DOHH2 (cell line): ENCODE measurements around the gene NCAM1.

Experiments used
- H3F3A ChIP-seq: fragments of 200-600 bp; sonication (generic), shearing (Covaris generic); 2 replicates; pipeline ENCODE4 v1.6.0; 2016; ENCODE audit warnings: antibody characterized with exemption, mild to moderate bottlenecking; ENCODE audit not compliant: control insufficient read depth, insufficient read depth
- H3K27ac ChIP-seq: fragments of 200-600 bp; sonication (generic); 2 replicates; pipeline ENCODE4 v1.5.1; 2014; ENCODE audit warnings: low read depth, mild to moderate bottlenecking, low read length, moderate library complexity
- H3K27me3 ChIP-seq: fragments of 200-600 bp; sonication (generic); 2 replicates; pipeline ENCODE4 v1.6.1; 2014; ENCODE audit warnings: mild to moderate bottlenecking, low read length, mixed read lengths; ENCODE audit not compliant: control insufficient read depth
- H3K36me3 ChIP-seq: fragments of 200-600 bp; sonication (generic); 2 replicates; pipeline ENCODE4 v1.6.1; 2014; ENCODE audit warnings: mild to moderate bottlenecking, low read length, moderate library complexity, mixed read lengths; ENCODE audit not compliant: control insufficient read depth
- H3K4me1 ChIP-seq: fragments of 200-600 bp; sonication (generic); 2 replicates; pipeline ENCODE4 v1.6.1; 2014; ENCODE audit warnings: mild to moderate bottlenecking, low read length, mixed read lengths; ENCODE audit not compliant: control insufficient read depth
- H3K4me2 ChIP-seq: fragments of 200-600 bp; sonication (generic); 2 replicates; pipeline ENCODE4 v1.6.0; 2014; ENCODE audit warnings: mild to moderate bottlenecking, low read length, moderate library complexity
- H3K4me3 ChIP-seq: fragments of 200-600 bp; sonication (generic); 2 replicates; pipeline ENCODE4 v1.5.1; 2014; ENCODE audit warnings: mild to moderate bottlenecking, low read length, mixed read lengths
- H3K79me2 ChIP-seq: fragments of 200-600 bp; sonication (generic); 2 replicates; pipeline ENCODE4 v1.6.1; 2014; ENCODE audit warnings: mild to moderate bottlenecking, low read length, mixed read lengths; ENCODE audit not compliant: control insufficient read depth
- H3K9me2 ChIP-seq: fragments of 200-600 bp; sonication (generic); replicated peaks from 2 replicates; pipeline ENCODE4 v1.6.1; 2014; ENCODE audit warnings: mild to moderate bottlenecking, low read length, mixed read lengths; ENCODE audit not compliant: control insufficient read depth
- H3K9me3 ChIP-seq: fragments of 200-600 bp; sonication (generic); 2 replicates; pipeline ENCODE4 v1.6.1; 2014; ENCODE audit warnings: antibody characterized with exemption, low read length, mixed read lengths; ENCODE audit not compliant: control insufficient read depth, insufficient read depth
- H4K20me1 ChIP-seq: fragments of 200-600 bp; sonication (generic); 2 replicates; pipeline ENCODE4 v1.6.0; 2014; ENCODE audit warnings: low read depth, mild to moderate bottlenecking, antibody characterized with exemption, low read length, moderate library complexity; ENCODE audit not compliant: control insufficient read depth, insufficient read depth
- EZH2phosphoT487 ChIP-seq: fragments of 200-600 bp; sonication (generic); IDR thresholded peaks from 2 replicates; pipeline ENCODE4 v1.6.1; 2017; ENCODE audit warnings: borderline replicate concordance, mild to moderate bottlenecking, antibody characterized with exemption, low read length, moderate library complexity, mixed read lengths
- TF ChIP-seq, protein P1 (sequence below): fragments of 200-600 bp; sonication (generic); IDR thresholded peaks from one replicate; pipeline ENCODE4 v1.5.1; 2014; ENCODE audit warnings: antibody characterized with exemption, mild to moderate bottlenecking, low read depth, low read length; ENCODE audit not compliant: poor library complexity, severe bottlenecking

NCAM1 gene

GRCh38 chr11:113203141-113203753, 242.0 kb downstream of the NCAM1 start:
- Histone ChIP-seq H3K27me3 (no peaks in the 10 kb centered on the region), H3K79me2 (no peaks in the 10 kb centered on the region), H3K4me2 (no peak overlapping the region), H3K9me3 (no peaks in the 10 kb centered on the region), H3F3A (no peaks in the 10 kb centered on the region), H3K4me1 (no peaks in the 10 kb centered on the region), H3K27ac (no peak overlapping the region), H3K4me3 (no peak overlapping the region), H3K9me2 (no peaks in the 10 kb centered on the region), H3K36me3 (no peaks in the 10 kb centered on the region), H4K20me1 (no peaks in the 10 kb centered on the region)
- TF ChIP-seq EZH2phosphoT487: no peak
- TF ChIP-seq, protein P1, sequence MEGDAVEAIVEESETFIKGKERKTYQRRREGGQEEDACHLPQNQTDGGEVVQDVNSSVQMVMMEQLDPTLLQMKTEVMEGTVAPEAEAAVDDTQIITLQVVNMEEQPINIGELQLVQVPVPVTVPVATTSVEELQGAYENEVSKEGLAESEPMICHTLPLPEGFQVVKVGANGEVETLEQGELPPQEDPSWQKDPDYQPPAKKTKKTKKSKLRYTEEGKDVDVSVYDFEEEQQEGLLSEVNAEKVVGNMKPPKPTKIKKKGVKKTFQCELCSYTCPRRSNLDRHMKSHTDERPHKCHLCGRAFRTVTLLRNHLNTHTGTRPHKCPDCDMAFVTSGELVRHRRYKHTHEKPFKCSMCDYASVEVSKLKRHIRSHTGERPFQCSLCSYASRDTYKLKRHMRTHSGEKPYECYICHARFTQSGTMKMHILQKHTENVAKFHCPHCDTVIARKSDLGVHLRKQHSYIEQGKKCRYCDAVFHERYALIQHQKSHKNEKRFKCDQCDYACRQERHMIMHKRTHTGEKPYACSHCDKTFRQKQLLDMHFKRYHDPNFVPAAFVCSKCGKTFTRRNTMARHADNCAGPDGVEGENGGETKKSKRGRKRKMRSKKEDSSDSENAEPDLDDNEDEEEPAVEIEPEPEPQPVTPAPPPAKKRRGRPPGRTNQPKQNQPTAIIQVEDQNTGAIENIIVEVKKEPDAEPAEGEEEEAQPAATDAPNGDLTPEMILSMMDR: no peak

GRCh38 chr11:113204280-113204679, 243.1 kb downstream of the NCAM1 start:
- Histone ChIP-seq H3K4me1 (no peaks in the 10 kb centered on the region), H3K9me2 (no peaks in the 10 kb centered on the region), H3K27me3 (no peaks in the 10 kb centered on the region), H3K27ac (no peak overlapping the region), H3F3A (no peaks in the 10 kb centered on the region), H3K36me3 (no peaks in the 10 kb centered on the region), H3K4me3 (no peak overlapping the region), H3K79me2 (no peaks in the 10 kb centered on the region), H3K9me3 (no peaks in the 10 kb centered on the region), H3K4me2 (no peak overlapping the region), H4K20me1 (no peaks in the 10 kb centered on the region)
- no peak for TF ChIP-seq EZH2phosphoT487
- TF ChIP-seq, protein P1: no peak

- Histone ChIP-seq H3K27ac (no peak overlapping the region), H3K4me3 (no peak overlapping the region), H3K9me3 (no peaks in the 10 kb centered on the region)
Measured at GRCh38 chr11:113213549-113213948, 252.3 kb downstream of the NCAM1 start.

More at GRCh38 chr11:113213549-113213948, 252.3 kb downstream of the NCAM1 start:
- Histone ChIP-seq H3K36me3 (no peaks in the 10 kb centered on the region), H3K4me1 (no peaks in the 10 kb centered on the region), H4K20me1 (no peaks in the 10 kb centered on the region), H3F3A (no peaks in the 10 kb centered on the region), H3K9me2 (no peaks in the 10 kb centered on the region), H3K27me3 (peaks cover 3% of the 10 kb centered on the region; the same call in 1 of the 2 replicates), H3K79me2 (no peaks in the 10 kb centered on the region), H3K4me2 (no peak overlapping the region)
- TF ChIP-seq, protein P1: no peak
- no peak for TF ChIP-seq EZH2phosphoT487
